Measurements from ENCODE around the gene TGM5.
A peak's percentile ranks its signal among the peaks of the same experiment; 100 is the strongest.

Gene TGM5

GRCh38 chr15:43286074-43286473 is 19.3 kb upstream of the TGM5 start:
- TF ChIP-seq POLR2A (IDR thresholded peaks at IDR 0.05; ENCODE audit: low read depth, low read length) (no peak), POLR2AphosphoS5 (IDR thresholded peaks at IDR 0.05; ENCODE audit: low read depth, low read length) (no peak), TAF1 (IDR thresholded peaks at IDR 0.05; ENCODE audit: borderline replicate concordance, low read depth, low read length) (no peak)
- DNase-seq (ENCODE audit: insufficient read length) (no peak), FAIRE-seq (no peak)

GRCh38 chr15:43285609-43286037 is 18.9 kb upstream of the TGM5 start:
- FAIRE-seq (peak; percentile 73), DNase-seq (ENCODE audit: insufficient read length) (peak; percentile 42)
- TF ChIP-seq TAF1 (IDR thresholded peaks at IDR 0.05; ENCODE audit: borderline replicate concordance, low read depth, low read length) (no peak), POLR2AphosphoS5 (IDR thresholded peaks at IDR 0.05; ENCODE audit: low read depth, low read length) (no peak), POLR2A (IDR thresholded peaks at IDR 0.05; ENCODE audit: low read depth, low read length) (no peak)

DNA sequence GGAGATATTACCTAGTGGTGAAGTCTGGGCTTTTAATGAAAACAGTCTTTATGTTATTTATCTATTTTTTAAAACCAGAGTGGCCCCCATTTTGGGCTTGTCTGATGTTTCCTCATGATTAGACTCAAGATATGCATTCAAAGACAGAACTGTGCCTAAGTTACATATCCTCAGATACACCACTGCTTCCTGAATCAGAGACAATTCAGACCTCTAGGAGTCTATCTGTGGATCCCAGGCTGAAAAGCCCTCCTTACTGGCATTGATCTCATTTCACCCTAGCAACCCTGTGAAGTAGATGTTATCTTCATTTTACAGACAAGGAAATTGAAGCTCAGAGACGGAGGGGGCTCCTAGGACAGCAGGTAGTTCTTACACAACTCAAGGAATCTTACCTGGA is 16.8 kb upstream of the TGM5 start:
- FAIRE-seq (no peak), DNase-seq (ENCODE audit: insufficient read length) (no peak)
- no peak for TF ChIP-seq POLR2A (IDR thresholded peaks at IDR 0.05; ENCODE audit: low read depth, low read length)
- no peak for TF ChIP-seq POLR2AphosphoS5 (IDR thresholded peaks at IDR 0.05; ENCODE audit: low read depth, low read length)
- TF ChIP-seq TAF1 (IDR thresholded peaks at IDR 0.05; ENCODE audit: borderline replicate concordance, low read depth, low read length), result no peak

DNA sequence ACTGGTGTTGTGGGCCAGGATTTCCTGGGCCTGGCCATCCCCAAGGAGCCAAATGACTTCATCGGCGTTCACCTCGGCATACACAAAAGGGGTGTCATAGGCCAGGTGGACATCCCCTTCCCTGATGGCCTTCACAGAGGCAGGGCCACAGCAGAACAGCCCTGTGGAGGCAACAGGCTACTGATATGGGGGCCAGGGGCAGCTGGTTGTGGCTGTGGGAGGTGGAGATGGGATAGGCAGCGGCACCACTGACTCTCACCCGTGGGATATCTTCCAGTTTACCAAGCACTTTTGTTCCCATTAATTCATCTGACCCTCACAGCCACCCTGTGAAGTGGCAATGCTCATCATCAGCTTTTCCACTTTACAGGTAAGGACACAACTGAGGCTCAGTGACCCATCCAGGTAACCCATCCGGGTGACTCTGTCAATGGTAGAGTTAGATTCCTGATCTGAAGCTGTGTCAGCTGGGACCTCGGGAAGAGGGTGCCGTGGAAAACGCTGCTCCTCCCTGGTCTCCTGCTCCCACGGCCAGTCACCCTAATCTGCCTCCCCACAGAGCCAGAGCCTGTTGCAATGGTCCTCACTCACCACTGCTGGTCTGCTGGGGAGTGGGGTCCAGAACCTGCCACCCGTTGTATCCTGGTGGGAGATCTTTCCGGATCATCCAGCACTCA is 15.3 kb upstream of the TGM5 start:
- TF ChIP-seq POLR2AphosphoS5 (IDR thresholded peaks at IDR 0.05; ENCODE audit: low read depth, low read length) (no peak), TAF1 (IDR thresholded peaks at IDR 0.05; ENCODE audit: borderline replicate concordance, low read depth, low read length) (no peak), POLR2A (IDR thresholded peaks at IDR 0.05; ENCODE audit: low read depth, low read length) (no peak)
- FAIRE-seq (no peak), DNase-seq (ENCODE audit: insufficient read length) (no peak)

DNA sequence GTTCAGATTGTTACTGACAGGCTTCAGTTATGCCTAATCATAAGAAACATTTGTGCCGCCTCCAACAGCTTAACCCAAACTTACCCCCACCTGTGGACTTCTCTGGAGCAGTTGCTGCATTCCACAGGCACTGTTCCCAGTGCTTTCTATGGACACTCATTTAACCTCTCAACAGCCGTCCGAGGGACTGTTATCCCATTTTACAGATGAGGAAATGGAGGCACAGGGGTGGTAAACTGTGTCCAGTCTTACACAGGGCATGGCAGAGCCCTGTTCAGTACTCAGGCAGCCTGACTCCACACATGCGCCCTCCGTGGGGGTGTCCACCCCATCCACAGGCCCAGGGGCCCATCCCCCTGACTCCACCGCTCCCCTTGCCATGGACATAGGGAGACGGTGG is 14.3 kb upstream of the TGM5 start:
- TF ChIP-seq POLR2A (IDR thresholded peaks at IDR 0.05; ENCODE audit: low read depth, low read length), result no peak
- TF ChIP-seq TAF1 (IDR thresholded peaks at IDR 0.05; ENCODE audit: borderline replicate concordance, low read depth, low read length), result no peak
- no peak for TF ChIP-seq POLR2AphosphoS5 (IDR thresholded peaks at IDR 0.05; ENCODE audit: low read depth, low read length)
- FAIRE-seq (no peak), DNase-seq (ENCODE audit: insufficient read length) (no peak)

DNA sequence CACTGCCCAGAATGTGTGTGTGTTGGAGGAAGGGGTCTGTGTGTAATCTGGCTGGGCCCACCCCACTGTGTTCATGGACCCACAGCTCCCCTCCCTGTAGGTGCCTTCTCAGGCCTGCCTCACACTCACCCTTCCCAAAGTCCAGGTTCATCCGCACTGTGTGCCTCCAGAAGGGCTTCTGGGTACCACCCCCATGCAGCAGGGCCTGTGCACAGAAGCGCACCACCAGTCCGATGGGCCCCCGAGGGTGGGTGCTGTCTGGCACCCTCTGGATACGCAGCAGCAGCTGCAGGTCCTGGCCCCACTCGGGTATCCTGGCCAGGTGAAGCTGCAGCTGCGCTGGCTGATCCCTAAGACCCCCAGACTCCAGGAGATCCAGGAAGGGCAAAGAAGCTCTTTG is 12.8 kb upstream of the TGM5 start:
- TF ChIP-seq POLR2AphosphoS5 (IDR thresholded peaks at IDR 0.05; ENCODE audit: low read depth, low read length) (no peak), POLR2A (IDR thresholded peaks at IDR 0.05; ENCODE audit: low read depth, low read length) (no peak), TAF1 (IDR thresholded peaks at IDR 0.05; ENCODE audit: borderline replicate concordance, low read depth, low read length) (no peak)
- no peak for DNase-seq (ENCODE audit: insufficient read length)
- no peak for FAIRE-seq

DNA sequence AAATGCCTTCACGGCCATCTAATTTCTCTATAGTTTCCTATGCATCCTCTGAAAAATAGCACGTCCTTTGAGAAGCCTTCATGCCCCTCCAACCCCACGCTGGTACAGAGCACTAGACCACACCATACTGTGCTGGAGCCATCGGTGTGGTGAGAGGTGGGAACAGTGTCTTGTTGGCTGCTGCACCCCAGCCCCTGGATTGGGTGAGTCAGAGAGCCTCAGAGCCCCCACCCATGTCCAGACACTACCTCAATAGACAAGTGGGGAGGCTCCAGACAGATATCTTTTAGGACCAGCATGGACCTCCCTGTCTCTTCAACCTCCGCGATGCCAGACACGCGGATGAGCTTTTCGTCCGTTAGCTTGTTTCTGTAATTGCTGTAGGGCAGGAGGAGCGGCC is 12.1 kb upstream of the TGM5 start:
- DNase-seq (ENCODE audit: insufficient read length) (no peak), FAIRE-seq (no peak)
- no peak for TF ChIP-seq POLR2A (IDR thresholded peaks at IDR 0.05; ENCODE audit: low read depth, low read length)
- TF ChIP-seq TAF1 (IDR thresholded peaks at IDR 0.05; ENCODE audit: borderline replicate concordance, low read depth, low read length), result no peak
- no peak for TF ChIP-seq POLR2AphosphoS5 (IDR thresholded peaks at IDR 0.05; ENCODE audit: low read depth, low read length)

- FAIRE-seq, result no peak
- no peak for DNase-seq (ENCODE audit: insufficient read length)
- TF ChIP-seq POLR2A (IDR thresholded peaks at IDR 0.05; ENCODE audit: low read depth, low read length) (no peak), TAF1 (IDR thresholded peaks at IDR 0.05; ENCODE audit: borderline replicate concordance, low read depth, low read length) (no peak), POLR2AphosphoS5 (IDR thresholded peaks at IDR 0.05; ENCODE audit: low read depth, low read length) (no peak)
These were observed 11.2 kb upstream of the TGM5 start for GRCh38 chr15:43277901-43278300.

DNA sequence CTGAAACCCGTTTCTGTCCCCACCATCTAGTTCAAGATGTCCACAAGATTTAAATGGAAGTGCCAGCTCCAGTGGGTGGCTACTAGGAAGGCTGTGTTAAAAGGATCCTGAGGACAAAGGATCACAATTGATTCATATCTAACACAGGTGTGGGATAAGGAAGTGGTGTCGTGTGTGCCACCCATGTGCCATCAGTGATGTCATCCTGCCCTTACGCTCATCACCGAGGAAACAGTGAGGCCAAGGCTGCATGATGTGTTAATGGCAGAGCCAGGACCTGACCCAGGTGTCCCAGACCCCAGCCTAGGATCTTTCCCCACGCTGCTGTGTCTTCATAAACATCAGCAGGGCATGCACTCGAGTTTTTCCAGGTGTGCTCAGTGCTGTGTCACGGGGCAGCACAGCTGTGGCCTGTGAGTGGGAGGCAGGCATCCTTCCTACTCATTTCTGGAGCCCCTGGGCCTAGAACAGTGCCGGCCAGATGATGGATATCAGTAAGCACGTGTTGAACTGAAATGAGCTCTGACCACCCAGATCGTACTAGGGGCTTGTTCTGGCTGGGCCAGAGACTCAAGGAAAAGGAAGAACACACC is 10.6 kb upstream of the TGM5 start:
- TF ChIP-seq TAF1 (IDR thresholded peaks at IDR 0.05; ENCODE audit: borderline replicate concordance, low read depth, low read length) (no peak), POLR2A (IDR thresholded peaks at IDR 0.05; ENCODE audit: low read depth, low read length) (no peak), POLR2AphosphoS5 (IDR thresholded peaks at IDR 0.05; ENCODE audit: low read depth, low read length) (no peak)
- FAIRE-seq, result peak; percentile 79
- DNase-seq (ENCODE audit: insufficient read length), result no peak

DNA sequence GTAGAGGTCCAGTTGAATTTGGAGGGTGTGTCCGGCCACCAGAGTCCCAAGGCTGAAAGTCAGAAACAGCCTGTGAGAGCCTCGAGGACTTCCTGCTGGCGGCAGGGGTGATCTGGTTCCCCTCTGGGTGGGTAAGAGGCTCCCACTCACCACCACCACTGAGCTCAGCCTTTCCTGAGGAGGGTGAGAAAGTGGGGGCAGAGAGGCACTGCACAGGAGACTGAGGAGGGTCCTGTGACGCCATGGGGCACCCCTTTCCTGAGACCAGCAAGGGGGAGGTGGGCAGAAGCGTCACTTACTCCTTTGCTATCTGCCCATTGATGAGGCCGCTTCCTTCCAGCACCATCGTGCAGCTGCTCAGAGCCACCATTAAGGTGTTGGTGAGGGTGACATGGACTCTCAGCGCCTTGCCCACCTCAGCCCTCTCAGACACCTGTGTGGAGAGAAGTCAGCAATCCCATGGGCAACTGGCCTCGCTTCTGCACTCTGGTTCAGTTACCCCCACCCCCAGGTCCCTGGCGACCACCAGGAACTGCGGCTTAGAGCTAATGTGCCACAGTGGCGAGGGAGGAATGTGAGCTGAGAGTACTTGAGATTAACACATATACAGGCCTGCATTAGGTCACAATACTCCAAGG is 10.0 kb upstream of the TGM5 start:
- TF ChIP-seq TAF1 (IDR thresholded peaks at IDR 0.05; ENCODE audit: borderline replicate concordance, low read depth, low read length) (no peak), POLR2A (IDR thresholded peaks at IDR 0.05; ENCODE audit: low read depth, low read length) (no peak), POLR2AphosphoS5 (IDR thresholded peaks at IDR 0.05; ENCODE audit: low read depth, low read length) (no peak)
- no peak for DNase-seq (ENCODE audit: insufficient read length)
- FAIRE-seq, result no peak

DNA sequence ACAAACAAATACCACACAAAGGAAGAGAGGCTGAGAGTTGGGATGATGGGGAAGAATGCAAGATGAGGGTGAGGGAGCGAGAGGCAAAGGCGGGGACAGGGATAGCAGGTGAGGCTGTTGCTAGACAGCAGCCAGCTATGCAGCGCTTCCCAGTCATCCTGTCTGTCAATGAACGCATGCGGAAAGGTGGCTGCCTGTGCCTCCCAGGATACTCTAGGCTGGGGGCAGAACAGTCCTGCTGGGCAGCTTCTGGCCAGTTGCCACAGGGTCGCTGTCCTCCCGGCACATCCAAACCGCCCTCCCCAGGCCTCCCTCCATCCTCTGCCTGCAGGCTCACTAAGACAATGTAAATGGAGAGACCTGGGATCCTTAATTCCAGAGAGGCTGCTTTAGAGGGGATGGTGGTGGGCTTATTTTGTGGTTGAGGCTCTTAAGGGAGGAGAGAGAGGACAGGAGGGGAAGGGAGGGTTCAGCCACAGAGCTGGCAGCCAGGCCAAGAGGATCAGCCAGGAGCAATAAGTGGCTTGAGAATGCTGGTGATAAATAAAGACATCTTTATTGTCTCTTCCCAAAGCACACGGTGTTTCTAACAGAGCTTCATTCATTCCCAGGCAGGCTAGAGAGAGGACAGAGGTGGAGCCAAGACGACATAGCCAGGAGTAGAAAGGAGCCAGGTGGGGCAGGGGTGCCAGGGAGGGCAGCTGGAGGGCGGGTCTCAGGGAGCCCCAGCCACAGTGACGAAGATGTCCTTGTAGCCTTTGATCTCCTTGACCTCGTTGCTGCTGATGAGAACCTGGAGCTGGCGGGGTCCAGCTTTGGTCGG is 9.2 kb upstream of the TGM5 start:
- TF ChIP-seq TAF1 (IDR thresholded peaks at IDR 0.05; ENCODE audit: borderline replicate concordance, low read depth, low read length) (no peak), POLR2A (IDR thresholded peaks at IDR 0.05; ENCODE audit: low read depth, low read length) (no peak)
- FAIRE-seq (no peak), DNase-seq (ENCODE audit: insufficient read length) (no peak)
